Spinal cord (tissue), 10 donors: ENCODE results near the gene CUL5. TPM values are rescaled to one million over a fixed set of nuclear protein-coding genes. Genes with fewer than 3 reads are reported as not detected.
A peak's percentile ranks its signal among the peaks of the same experiment; 100 is the strongest.
"Not testable (repeated sequence)": the region's sequence is repeated elsewhere in the genome, so short reads cannot be mapped to it uniquely, and the experiment has no call there.

Experiments used
- DNase-seq, 6 donors: peaks; one replicate each; pipeline versions ENCODE4 v3.0.0 to v3.0.0-alpha.2; 2013 to 2015; ENCODE audit warnings: low spot score in 6 of 6, low read depth in 4 of 6
- H3K27ac ChIP-seq: one replicate; pipeline ENCODE4 v1.5.1; 2013; ENCODE audit warnings: low read depth, low read length, control low read depth
- H3K27me3 ChIP-seq: one replicate; pipeline ENCODE4 v1.6.1; 2013; ENCODE audit warnings: low read length; ENCODE audit not compliant: control insufficient read depth, insufficient read depth
- H3K36me3 ChIP-seq: one replicate; pipeline ENCODE4 v1.6.1; 2013; ENCODE audit warnings: low read length; ENCODE audit not compliant: control insufficient read depth, insufficient read depth
- H3K4me1 ChIP-seq: one replicate; pipeline ENCODE4 v1.6.1; 2013; ENCODE audit warnings: low read length; ENCODE audit not compliant: control insufficient read depth, insufficient read depth
- H3K4me3 ChIP-seq: one replicate; pipeline ENCODE4 v1.5.1; 2013; ENCODE audit warnings: low read depth, low read length, control low read depth
- H3K9me3 ChIP-seq: one replicate; pipeline ENCODE4 v1.6.1; 2013; ENCODE audit warnings: low read length; ENCODE audit not compliant: control insufficient read depth, insufficient read depth
- WGBS: methylation state at CpG from one replicate; pipeline ENCODE4 v1.1.5; 2013; ENCODE audit warnings: missing lambda C conversion rate; ENCODE audit not compliant: insufficient coverage; 5-methylcytosine and 5-hydroxymethylcytosine counted together
- polyA plus RNA-seq, 2 donors: library from polyadenylated mRNA; unstranded; fragments of 120-200 nt; gene quantifications; one replicate each; pipeline ENCODE4 v1.2.1, GENCODE V29; 2013; ENCODE audit not compliant: insufficient read length in 2 of 2
- total RNA-seq, 2 donors: library from RNA; depleted of rRNA in 1 of 2; stranded (reverse); fragments of 120-200 nt in 1 of 2; fragments of >200 nt in 1 of 2; gene quantifications; one replicate each; pipeline versions ENCODE4 v1.2.3 to v1.2.4, GENCODE V29; 2013 to 2014
- donor health status: healthy.

Gene CUL5
- total and polyA plus RNA-seq, 4 donors: 20.4 to 67.8 (median 32.9) TPM

DNA sequence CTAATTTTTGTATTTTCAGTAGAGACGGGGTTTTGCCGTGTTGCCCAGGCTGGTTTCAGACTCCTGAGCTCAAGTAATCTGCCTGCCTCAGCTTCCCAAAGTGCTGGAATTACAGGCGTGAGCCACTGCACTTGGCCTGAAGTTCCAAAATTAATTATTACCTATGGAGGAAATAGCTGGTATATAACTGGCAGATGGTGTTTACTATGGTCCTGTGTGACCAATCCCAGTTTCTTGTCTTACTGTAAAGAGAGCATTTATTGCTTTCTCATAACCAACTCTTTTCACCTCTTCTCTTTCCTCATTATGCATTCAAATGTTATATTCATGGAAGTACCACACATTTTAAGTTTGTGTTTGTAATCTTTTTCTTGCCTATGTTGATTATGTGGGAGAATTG is 88.5 kb downstream of the CUL5 start:
- Histone ChIP-seq H3K4me1 (no peaks in the 10 kb centered on the region), H3K27ac (no peak overlapping the region), H3K4me3 (no peak overlapping the region), H3K9me3 (no peaks in the 10 kb centered on the region), H3K27me3 (no peaks in the 10 kb centered on the region), H3K36me3 (peaks cover 39% of the 10 kb centered on the region)
- WGBS: 93% methylated on average over 2 of the region's 3 CpGs
- no peak for DNase-seq

DNA sequence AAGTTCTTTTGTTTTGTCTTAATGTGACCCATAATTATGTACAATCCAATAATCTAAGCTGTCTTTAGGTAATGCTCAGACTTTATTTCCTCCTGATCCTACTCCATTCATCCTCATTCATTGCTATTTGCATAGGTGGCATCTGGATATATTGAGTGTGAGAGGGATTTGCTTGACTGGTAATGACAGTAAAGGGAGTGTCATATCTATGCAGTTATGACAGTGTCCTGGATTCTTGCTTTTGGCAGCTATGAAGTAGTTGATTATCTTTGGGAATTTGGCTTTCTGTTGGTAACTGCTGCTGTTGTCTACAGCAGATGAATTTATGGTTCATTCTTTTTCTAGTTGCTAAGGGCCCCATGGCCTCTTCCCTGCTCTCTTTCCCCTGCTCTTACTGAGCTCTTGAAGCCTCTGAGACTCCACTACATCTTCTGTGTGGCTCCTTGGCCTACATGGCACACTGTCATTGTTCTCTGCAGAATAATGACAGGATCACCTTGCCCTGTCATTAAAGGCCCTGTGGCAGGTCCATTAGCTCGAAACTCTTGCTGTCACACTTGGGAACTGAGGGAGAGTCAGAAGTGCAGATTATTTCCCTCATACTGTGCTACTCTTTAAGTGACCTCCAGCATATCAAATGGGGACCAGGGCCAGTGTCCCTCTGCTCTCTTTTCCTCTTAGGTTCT is 92.5 kb downstream of the CUL5 start:
- Histone ChIP-seq H3K27me3 (no peaks in the 10 kb centered on the region), H3K27ac (no peak overlapping the region), H3K4me1 (no peaks in the 10 kb centered on the region), H3K4me3 (no peak overlapping the region), H3K9me3 (no peaks in the 10 kb centered on the region), H3K36me3 (peaks cover 31% of the 10 kb centered on the region)
- 88% methylated on average over 1 of the region's 1 CpG for WGBS
- no peak for DNase-seq

DNA sequence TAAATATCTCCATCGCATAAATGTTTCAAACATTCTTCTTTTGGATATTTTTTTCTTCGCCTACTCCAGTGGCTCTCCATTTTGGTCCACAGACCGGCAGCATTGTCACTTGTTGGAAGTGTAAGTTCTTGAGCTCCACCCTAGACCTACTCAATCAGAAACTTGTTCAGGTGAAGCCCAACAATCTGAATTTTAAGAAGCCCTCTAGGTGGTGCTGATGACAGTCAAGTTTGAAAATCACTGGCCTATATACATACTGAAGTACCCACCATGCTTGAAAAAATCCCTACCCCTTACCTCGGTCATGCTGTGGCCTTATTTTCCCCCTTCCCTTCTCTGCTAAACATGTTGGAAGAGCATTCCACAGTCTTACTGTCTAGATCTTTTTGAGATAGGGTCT is 102.4 kb downstream of the CUL5 start:
- no peaks in the 10 kb centered on the region for H3K27me3 ChIP-seq
- H3K27ac ChIP-seq: no peak overlapping the region
- peaks cover 3% of the 10 kb centered on the region for H3K36me3 ChIP-seq
- H3K4me1 ChIP-seq: peaks cover 13% of the 10 kb centered on the region
- H3K9me3 ChIP-seq: no peaks in the 10 kb centered on the region
- WGBS: no CpG with 5 or more reads among the region's 4 CpGs
- H3K4me3 ChIP-seq: no peak overlapping the region
- no peak for DNase-seq

DNA sequence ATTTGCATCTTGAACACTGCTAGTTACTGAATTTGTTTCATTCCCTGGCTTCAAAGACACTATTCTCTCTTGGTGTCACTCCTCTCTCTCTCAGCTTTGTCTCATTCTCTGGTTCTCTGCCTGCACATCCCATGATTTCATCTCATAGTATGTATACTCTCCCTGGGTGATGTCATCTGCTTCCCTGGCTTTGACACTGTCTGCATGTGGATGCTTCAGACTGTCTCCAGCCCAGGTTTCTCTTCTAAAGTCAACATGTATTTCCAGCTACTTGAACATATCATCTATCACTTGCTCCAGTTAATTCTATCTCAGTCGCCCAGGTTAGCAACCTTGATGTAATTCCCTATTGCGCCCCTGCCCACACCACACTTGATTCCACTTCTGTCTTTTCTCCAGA is 103.4 kb downstream of the CUL5 start:
- Histone ChIP-seq H3K9me3 (no peaks in the 10 kb centered on the region), H3K4me1 (peaks cover 16% of the 10 kb centered on the region), H3K4me3 (no peak overlapping the region), H3K27ac (no peak overlapping the region), H3K36me3 (peaks cover 3% of the 10 kb centered on the region), H3K27me3 (no peaks in the 10 kb centered on the region)
- 88% methylated on average over 2 of the region's 2 CpGs for WGBS
- DNase-seq: no peak

DNA sequence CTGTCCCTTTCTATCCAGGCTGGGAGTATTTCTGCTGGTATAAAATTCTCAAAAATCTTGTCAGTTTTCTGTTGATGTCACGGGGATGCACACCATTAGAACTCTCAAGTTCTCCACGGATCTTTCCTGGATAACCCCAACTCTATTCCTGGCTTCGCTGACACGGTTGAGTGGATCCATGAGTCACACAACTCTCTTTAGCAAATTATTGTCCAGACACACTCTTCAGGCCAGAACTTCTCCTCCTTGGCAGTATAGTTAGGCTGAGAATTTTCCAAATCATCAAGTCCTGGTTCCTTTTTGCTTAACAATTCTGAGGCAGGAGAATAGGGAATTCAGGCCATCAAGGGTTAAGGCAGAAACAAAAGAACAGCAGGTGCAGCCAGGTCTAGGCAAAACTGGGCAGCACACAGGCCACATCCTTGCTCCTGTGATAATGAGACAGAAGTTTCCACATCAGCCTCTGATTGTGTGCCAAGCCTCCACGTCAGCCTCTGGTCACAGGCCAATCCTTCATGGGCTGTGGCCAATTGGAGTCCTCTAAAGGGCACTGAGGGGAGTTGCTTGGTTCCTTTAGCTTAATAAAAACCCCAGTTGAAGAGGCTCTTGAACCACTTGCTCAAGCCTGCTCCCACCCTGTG is 106.9 kb downstream of the CUL5 start:
- Histone ChIP-seq H3K4me3 (no peak overlapping the region), H3K27ac (peak overlapping the region; percentile 72), H3K9me3 (no peaks in the 10 kb centered on the region), H3K27me3 (no peaks in the 10 kb centered on the region), H3K36me3 (no peaks in the 10 kb centered on the region), H3K4me1 (peaks cover 16% of the 10 kb centered on the region)
- DNase-seq: peak; percentile 44 to 91 (median 62)
- 5% methylated on average over 2 of the region's 5 CpGs for WGBS

DNA sequence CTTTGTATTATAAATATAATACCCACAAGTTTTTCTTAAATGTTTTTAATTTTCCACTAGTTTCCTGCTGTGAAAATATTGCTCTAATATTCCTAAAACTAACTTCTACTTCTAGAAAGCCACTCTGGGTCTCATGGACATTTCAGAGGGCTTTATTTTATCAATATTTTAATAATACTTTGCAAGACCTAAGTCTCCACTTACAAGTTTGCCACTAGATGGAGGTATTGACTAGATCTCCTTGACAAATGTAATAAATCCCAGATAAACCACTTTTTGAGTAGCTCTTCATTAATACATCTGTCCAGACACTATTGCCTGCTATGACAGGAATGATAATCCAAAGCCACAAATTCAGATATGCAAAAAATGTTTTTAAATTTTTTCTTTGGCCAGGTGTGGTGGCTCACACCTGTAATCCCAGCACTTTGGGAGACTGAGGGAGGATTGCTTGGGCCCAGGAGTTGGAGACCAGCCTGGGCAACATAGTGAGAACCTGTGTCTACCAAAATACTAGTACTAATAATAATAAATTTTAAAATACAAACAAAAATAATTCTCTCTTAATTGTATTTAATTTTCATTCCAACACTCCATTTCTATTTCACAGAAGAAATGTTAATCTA is 109.2 kb downstream of the CUL5 start:
- DNase-seq: peak in 4 of 6 donors; percentile 7 to 71 (median 36)
- Histone ChIP-seq H3K9me3 (no peaks in the 10 kb centered on the region), H3K4me1 (peaks cover 24% of the 10 kb centered on the region), H3K4me3 (no peak overlapping the region), H3K27me3 (no peaks in the 10 kb centered on the region), H3K27ac (no peak overlapping the region), H3K36me3 (no peaks in the 10 kb centered on the region)

DNA sequence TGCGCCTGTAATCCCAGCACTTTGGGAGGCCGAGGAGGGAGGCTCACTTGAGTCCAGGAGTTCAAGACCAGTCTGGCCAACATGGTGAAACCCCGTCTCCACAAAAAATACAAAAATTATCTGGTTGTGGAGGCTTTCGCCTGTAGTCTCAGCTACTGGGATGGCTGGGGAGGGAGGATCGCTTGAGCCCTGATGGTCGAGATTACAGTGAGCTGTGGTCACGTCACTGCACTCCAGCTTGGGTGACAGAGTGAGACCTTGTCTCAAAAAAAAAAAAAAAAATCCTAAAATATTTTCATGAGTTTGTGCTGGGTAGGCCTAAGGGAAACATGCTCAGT is 112.2 kb downstream of the CUL5 start:
- not testable (repeated sequence) for H3K36me3 ChIP-seq, H3K27me3 ChIP-seq, DNase-seq, H3K9me3 ChIP-seq
- Histone ChIP-seq H3K4me3 (peak overlapping the region; percentile 61), H3K27ac (peak overlapping the region; percentile 76), H3K4me1 (peaks cover 15% of the 10 kb centered on the region)
- whole genome bisulfite sequencing: 100% methylated on average over 1 of the region's 7 CpGs

DNA sequence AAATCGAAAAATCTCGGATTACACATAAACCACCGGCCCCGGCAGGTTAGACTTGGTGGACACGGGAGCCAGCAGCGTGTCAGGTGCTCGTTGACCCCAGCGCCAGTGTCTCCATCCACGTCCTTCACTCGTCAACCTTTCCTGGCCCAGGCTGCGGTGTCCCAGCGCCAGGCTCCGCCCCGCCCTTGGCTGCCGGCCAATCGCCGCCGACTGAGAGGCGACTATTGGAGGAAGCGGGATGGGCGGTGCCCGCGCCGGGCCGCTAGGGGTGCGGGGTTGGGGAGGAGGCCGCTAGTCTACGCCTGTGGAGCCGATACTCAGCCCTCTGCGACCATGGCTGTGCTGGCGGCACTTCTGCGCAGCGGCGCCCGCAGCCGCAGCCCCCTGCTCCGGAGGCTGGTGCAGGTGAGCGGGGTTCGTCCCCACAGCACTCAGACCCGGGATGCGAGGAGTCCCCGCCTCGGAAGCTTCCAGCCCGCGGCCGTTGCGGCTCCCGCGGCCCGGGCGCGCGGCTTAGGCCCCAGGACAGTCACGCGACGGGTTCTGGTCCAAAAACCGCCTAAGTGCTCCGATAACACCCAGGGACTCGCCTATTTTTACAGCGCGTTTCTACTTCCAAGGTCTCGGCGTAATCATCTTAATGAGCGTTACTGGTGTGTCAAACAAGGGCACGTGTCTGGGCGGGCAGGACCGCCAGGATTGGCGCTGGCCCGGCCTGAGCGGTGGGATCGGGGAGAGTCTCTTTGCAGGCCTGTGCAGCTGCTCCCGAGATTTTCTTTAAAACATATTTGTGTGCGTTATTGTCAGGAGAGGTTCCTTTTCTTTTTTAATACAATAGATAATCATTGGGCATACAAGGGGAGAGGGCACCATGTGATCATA is 112.8 kb downstream of the CUL5 start, which contains the start of gene ACAT1:
Gene ACAT1, plus strand, starts transcription at position 294 of the 882 bp plus-strand sequence. Its CDS starts 40 bp downstream, at position 334.
- peak within 1 kb of the TSS; percentile 61 for H3K4me3 ChIP-seq
- peak within 1 kb of the TSS; percentile 76 for H3K27ac ChIP-seq
- H3K27me3 ChIP-seq: no peaks in the 10 kb centered on the region
- 1% methylated on average over 69 of the region's 73 CpGs for WGBS
- H3K9me3 ChIP-seq: no peaks in the 10 kb centered on the region
- peaks cover 10% of the 10 kb centered on the region for H3K4me1 ChIP-seq
- DNase-seq: peak; percentile 78 to 97 (median 88)
- peaks cover 5% of the 10 kb centered on the region for H3K36me3 ChIP-seq

DNA sequence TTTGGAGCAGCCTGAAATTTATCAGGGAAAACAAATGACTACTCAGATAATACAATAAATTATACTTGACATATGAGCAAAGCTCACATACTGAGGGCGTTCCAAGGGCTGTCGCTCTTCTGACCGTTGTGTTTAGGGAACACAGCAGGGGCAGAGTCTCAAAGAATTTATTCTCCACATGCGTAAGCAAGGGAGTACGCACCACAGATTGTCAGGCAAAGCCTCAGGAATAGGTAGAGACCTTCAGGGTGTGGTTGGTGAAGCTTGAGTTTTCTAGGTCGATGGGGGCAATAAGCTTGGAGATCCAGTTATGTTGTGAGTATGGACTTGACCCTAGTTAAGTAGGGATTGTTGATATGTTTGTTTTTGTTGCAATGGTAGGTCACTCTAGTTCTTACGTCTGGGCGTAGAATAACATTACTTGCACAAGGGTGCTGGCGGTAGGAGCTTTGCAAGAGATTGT is 113.5 kb downstream of the CUL5 start:
- peak in 4 of 6 donors; percentile 4 to 63 (median 35) for DNase-seq
- 33% methylated on average over 8 of the region's 9 CpGs for WGBS
- peak overlapping the region; percentile 61 for H3K4me3 ChIP-seq
- peak overlapping the region; percentile 76 for H3K27ac ChIP-seq
- no peaks in the 10 kb centered on the region for H3K27me3 ChIP-seq
- H3K36me3 ChIP-seq: peaks cover 5% of the 10 kb centered on the region
- peaks cover 10% of the 10 kb centered on the region for H3K4me1 ChIP-seq
- H3K9me3 ChIP-seq: no peaks in the 10 kb centered on the region
